ENCODE results near the gene JUND. TPM values are rescaled to one million over a fixed set of nuclear protein-coding genes. Genes with fewer than 3 reads are reported as not detected.

Gene JUND
- total and polyA plus RNA-seq, 2 experiments from 2014 or later = 40.0 to 181 TPM

GRCh38 chr19:18253716-18254115, 27.7 kb downstream of the JUND start:
- Mint-ChIP-seq H3K27me3 (ENCODE audit: insufficient read depth, low read depth, poor library complexity) (peaks cover 12% of the 10 kb centered on the region), H3K36me3 (ENCODE audit: low read depth) (no peaks in the 10 kb centered on the region), H3K9me3 (no peaks in the 10 kb centered on the region), H3K4me1 (peaks cover 8% of the 10 kb centered on the region), H3K27ac (no peak overlapping the region), H3K4me3 (no peak overlapping the region)
- H3K79me2 ChIP-seq (replicated peaks; ENCODE audit: insufficient read depth) = no peaks in the 10 kb centered on the region
- H2AFZ ChIP-seq = no peak overlapping the region
- TF ChIP-seq NANOG (IDR thresholded peaks at IDR 0.05; ENCODE audit: borderline replicate concordance) (no peak), ZNF114 (CRISPR knock-in tag; IDR thresholded peaks at IDR 0.05) (no peak), CREB1 (CRISPR knock-in tag; IDR thresholded peaks at IDR 0.05; ENCODE audit: low read depth) (no peak), JUNB (IDR thresholded peaks at IDR 0.05; ENCODE audit: unreplicated experiment) (no peak), POLR2AphosphoS5 (IDR thresholded peaks at IDR 0.05; ENCODE audit: low read depth) (no peak), ZNF462 (CRISPR knock-in tag; IDR thresholded peaks at IDR 0.05) (no peak), CTCF (conservative IDR thresholded peaks at IDR 0.05; ENCODE audit: low read depth in 2 of 2) (no peak), REST (IDR thresholded peaks at IDR 0.05; ENCODE audit: unreplicated experiment) (no peak), STAT1 (IDR thresholded peaks at IDR 0.05; ENCODE audit: unreplicated experiment) (no peak), ETS1 (IDR thresholded peaks at IDR 0.05) (no peak), EZH2 (IDR thresholded peaks at IDR 0.05; ENCODE audit: low read depth, unreplicated experiment) (no peak), ZNF331 (CRISPR knock-in tag; IDR thresholded peaks at IDR 0.05; ENCODE audit: low read depth) (no peak), EZH2phosphoT487 (IDR thresholded peaks at IDR 0.05; ENCODE audit: unreplicated experiment) (no peak)
- H4K20me1 ChIP-seq (replicated peaks; ENCODE audit: insufficient read depth) = no peaks in the 10 kb centered on the region
- H3K27me3 ChIP-seq (ENCODE audit: insufficient read depth) = no peaks in the 10 kb centered on the region
- no peak for DNase-seq (ENCODE audit: low spot score)
- ATAC-seq = no peak
- H3K4me3 ChIP-seq = no peak overlapping the region
- H3F3A ChIP-seq (replicated peaks; ENCODE audit: low read depth) = peaks cover 7% of the 10 kb centered on the region
- no peak overlapping the region for H3K27ac ChIP-seq (ENCODE audit: low read depth)
- H3K9me2 ChIP-seq (ENCODE audit: insufficient read depth) = no peaks in the 10 kb centered on the region
- H3K36me3 ChIP-seq (ENCODE audit: insufficient read depth) = no peaks in the 10 kb centered on the region
- H3K4me2 ChIP-seq = no peak overlapping the region
- H3K4me1 ChIP-seq (ENCODE audit: insufficient read depth) = peaks cover 12% of the 10 kb centered on the region; the same call in 1 of the 2 replicates
